ENCODE measurements around the gene ZNF319.

Gene ZNF319

DNA sequence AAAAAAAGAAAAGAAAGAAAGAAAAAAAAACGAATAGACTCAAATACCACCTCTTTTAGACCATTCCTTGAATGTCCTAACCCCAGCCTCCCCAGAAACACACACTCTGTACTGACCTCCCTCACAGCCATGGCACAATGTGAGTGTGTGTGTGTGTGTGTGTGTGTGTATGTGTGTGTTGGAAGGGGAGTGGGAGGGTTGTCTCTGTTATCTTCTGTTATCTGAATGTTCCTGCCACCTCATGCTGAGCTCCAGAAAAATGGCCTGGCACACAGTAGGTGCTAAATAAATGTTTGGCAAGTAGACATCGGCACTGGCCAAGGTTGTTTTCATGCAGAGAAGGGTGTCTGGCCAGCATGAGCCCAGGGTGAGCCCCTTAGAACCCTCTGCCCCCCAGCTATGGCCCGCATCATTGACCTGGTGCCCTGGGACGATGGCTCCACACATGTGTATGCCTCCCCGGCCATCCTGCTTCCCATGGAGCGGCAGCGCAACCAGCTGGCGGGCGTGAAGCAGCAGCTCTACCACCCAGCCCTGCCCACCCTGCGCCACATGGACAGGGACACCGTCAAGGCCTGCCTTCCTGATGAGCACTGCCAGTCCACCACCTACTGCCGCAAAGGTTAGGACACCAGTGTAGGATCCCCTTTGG is 22.9 kb downstream of the ZNF319 start:
- no peak for DNase-seq (ENCODE audit: low spot score)

DNA sequence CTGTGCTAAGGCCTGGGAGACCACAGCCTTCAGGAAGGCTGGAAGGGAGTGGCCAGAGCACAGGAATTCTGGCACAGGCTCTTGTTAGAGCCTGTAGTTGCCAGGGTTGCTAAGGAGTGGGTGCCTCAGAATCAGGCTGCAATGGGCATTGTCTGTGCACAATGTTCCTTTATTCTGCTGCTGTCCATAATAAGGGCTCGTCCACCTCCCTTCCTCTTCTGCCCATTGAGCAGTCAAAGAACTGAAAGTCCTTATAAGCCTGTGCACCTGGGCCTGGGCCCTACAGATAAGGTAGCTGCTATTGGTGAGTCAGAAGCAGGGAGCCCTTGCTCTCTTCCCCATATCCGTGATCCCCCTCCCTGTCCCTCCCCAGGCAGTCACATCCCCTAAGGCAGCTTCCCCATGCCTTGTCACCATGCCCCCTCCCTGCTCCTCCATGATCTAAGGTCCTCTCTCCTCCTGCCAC is 24.1 kb downstream of the ZNF319 start:
- no peak for DNase-seq (ENCODE audit: low spot score)

DNA sequence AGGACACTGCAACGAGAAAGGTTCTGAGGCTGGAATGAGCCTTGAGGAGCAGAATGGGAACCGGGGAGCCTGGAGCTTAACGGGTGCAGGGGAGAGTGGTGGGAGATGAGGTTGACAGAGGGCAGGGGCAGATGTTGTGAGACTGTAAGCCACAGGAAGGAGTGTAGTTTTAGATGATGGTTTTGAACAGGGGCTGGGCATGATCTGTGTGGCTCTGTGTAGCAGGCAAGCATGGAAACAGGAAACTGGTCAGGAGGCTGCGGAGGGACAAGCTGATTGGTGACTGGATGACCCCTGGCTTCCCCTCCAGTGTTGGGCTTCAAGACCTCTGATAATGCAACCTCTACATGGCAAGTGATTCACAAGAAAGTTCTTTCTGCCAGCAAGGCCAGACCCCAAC is 28.2 kb downstream of the ZNF319 start:
- no peak for DNase-seq (ENCODE audit: low spot score)

GRCh38 chr16:57971848-57972247 is 28.6 kb downstream of the ZNF319 start:
- DNase-seq (ENCODE audit: low spot score) = no peak

DNA sequence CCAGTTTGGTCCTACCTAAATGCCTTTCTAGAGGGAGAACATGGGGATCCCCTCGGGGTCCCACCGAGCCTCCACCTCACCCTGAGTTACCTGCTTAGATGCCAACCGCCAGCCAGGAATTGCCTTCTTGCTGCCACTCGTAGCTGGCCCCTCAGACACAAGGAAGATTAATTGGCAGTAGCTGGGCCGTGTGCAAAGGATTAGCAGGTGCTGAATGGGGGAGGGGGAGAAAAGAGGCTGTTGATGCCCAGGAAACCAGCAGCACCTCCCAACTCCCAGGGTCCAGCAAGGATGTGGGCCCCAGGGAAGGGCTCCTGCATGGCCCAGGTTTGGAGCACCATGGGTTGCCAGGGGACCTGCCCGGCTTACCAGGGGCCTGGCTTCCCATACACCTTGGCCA is 29.5 kb downstream of the ZNF319 start, which contains the start of gene CNGB1:
CNGB1 (minus strand) TSS at position 159 of the 400 bp plus-strand sequence. CDS start 3,842 bp downstream, outside the sequence.
- no peak for DNase-seq (ENCODE audit: low spot score)

GRCh38 chr16:57970319-57970718 is 30.2 kb downstream of the ZNF319 start:
- no peak for DNase-seq (ENCODE audit: low spot score)

- DNase-seq (ENCODE audit: low spot score) = no peak
Measured at GRCh38 chr16:57969451-57970123, 30.9 kb downstream of the ZNF319 start.

- no peak for DNase-seq (ENCODE audit: low spot score)
Measured at GRCh38 chr16:57967916-57968315, 32.6 kb downstream of the ZNF319 start.

GRCh38 chr16:57966986-57967385 is 33.5 kb downstream of the ZNF319 start:
- no peak for DNase-seq (ENCODE audit: low spot score)

DNA sequence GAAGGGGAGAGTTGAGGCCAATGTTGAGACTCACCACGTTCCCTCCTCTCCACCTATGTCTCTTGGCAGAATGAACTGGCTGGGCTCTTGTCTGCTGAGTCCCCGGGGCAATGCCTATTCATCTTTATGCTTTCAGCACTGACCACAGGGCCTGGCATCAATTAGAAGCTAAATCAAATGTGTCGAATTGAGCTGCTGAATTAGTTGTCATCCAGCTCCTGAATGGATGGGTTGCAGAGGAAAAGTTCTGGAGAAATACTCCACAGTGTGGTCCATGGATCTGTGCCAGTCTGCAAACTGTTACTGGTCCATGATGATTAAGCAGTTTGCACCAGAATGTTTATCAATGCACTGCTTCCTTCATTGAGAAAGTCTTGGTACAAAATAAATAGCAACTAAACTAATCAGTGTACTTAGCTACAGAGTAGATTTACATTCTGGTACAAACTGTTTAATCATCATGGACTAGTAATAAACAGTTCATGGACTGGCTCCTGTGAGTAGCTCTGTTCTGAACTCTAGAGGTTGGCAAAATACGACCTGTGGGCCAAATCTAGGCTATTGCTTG is 34.2 kb downstream of the ZNF319 start:
- DNase-seq (ENCODE audit: low spot score) = no peak

- no peak for DNase-seq (ENCODE audit: low spot score)
Measured at GRCh38 chr16:57964157-57964700, 36.2 kb downstream of the ZNF319 start.

GRCh38 chr16:57962756-57963155 is 37.7 kb downstream of the ZNF319 start:
- no peak for DNase-seq (ENCODE audit: low spot score)

GRCh38 chr16:57962046-57962445 is 38.4 kb downstream of the ZNF319 start:
- no peak for DNase-seq (ENCODE audit: low spot score)

GRCh38 chr16:57961538-57961937 is 38.9 kb downstream of the ZNF319 start:
- no peak for DNase-seq (ENCODE audit: low spot score)

- no peak for DNase-seq (ENCODE audit: low spot score)
Measured at GRCh38 chr16:57960826-57961472, 39.5 kb downstream of the ZNF319 start.

GRCh38 chr16:57960310-57960709 is 40.2 kb downstream of the ZNF319 start:
- no peak for DNase-seq (ENCODE audit: low spot score)

- no peak for DNase-seq (ENCODE audit: low spot score)
Measured at GRCh38 chr16:57959804-57960203, 40.7 kb downstream of the ZNF319 start.

DNA sequence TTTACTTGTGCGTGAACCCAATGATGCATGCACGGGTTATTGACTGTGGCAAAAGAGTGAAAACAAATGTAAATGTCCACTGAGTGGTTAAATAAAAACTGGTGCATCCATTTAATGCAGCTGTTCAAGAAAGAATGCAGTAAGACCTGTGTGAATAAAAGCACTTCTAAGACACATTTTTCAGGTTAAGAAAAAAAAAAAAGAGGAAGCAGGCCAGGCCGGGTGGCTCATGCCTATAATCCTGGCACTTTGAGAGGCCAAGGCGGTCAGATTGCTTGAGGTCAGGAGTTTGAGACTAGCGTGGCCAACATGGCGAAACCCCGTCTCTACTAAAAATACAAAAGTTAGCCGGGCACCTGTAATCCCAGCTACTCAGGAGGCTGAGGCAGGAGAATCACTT is 41.4 kb downstream of the ZNF319 start:
- no peak for DNase-seq (ENCODE audit: low spot score)

DNA sequence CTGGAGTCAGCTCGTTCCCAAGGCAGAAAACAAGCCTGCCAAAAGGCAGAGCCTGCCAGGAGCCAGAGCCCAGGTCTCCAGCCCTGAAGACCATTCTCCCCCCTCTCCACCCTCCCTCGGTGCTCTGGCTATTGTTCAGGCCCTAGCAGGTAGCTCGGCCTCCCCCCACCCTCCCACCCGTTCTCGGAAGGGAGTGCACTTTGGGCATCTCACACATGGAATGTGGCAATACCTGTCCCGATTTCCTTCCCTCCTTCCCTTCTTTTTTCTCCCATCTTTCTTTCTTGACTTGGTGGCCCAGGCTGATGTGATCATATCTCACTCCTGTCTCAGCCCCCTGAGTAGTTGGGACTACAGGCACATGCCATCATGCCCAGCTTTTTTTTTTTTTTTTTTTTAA is 41.9 kb downstream of the ZNF319 start:
- DNase-seq (ENCODE audit: low spot score) = no peak

- DNase-seq (ENCODE audit: low spot score) = no peak
Measured at GRCh38 chr16:57957673-57958392, 42.6 kb downstream of the ZNF319 start.

DNA sequence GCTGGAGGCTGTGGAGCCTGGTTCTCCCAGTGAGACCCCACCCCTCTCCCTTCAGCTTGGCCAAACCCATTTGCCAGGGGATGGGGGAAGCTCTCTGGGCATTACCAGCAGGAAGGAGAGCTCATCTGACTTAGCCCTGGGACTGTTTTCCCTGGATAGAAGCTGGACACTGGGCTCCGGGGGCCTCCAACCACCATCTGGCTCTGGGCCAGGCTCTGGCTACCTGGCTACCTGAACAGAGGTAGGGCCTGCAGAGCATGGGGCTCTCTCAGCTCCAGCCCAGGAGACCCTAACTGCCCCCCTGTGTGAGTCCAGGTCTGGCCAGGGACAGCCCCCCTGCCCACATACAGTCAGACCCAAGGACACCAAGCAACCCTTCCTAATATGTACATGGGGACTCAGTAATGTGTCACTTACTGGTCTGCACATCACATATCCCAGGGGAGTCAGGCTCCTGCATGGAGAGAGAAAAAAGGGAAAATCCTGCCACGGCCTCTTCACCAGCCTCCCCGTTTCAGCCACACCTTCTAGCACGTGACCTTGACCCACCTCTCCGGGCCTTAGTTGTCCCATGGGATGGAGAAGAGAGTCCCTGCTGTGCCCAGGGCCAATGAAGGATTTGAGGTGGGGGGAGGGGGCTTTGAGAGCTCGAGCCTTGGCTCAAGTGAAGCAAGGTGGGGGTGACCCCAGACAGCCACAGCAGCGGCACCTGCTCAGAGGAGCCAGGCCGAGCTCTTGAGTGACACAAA is 43.4 kb downstream of the ZNF319 start:
- no peak for DNase-seq (ENCODE audit: low spot score)
